Measurements from ENCODE around the gene PLEKHG5.

PLEKHG5 gene

DNA sequence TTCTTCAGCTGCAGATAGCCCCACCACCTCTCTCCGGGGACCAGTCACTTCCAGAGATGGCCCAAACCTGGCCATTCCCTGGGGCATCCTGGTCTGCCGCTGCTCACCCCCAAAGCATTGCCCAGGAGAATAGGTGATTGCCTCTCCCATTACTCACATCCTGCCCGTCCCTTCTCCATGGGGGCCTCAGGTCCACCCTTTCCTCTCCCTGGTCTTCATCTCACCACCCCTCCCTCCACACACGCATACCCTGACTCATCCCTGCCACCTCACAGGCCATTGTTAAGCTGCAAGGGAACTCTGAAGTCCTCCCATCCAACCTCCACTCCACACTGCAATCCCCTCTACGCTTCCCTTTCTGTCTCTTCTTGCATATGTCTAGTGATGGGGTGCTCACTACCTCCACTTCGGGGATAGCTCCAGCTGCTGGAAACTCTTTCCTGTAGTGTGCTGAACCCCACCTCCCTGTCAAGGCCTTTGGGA lies at the start of gene PLEKHG5:
Gene PLEKHG5 (minus strand): TSS at position 188 of the 483 bp plus-strand sequence. CDS start 14,096 bp downstream, outside the sequence.
- DNase-seq: no peak

DNA sequence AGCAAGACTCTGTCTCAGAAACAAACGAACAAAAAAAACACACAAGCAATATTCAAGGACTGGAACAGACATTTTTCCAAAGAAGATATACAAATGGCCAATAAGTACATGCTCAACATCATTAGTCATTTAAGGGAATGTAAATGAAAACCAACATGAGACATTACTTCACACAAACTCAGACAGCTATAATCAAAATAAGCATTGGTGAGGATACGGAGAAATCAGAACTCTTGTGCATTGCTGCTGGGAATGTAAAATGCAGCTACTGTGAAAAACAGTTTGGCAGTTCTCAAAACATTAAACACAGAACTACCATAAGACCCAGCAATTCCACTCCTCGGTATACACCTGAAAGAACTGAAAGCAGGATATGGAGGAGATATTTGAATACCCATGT lies 47.5 kb upstream of the PLEKHG5 start:
- DNase-seq: no peak

GRCh38 chr1:6536291-6536690 lies 44.8 kb upstream of the PLEKHG5 start:
- DNase-seq: peak in 2 of 56 donors; percentile 8 to 13

- no peak for DNase-seq
These were observed 43.7 kb upstream of the PLEKHG5 start for GRCh38 chr1:6535214-6535613.

- no peak for DNase-seq
These were observed 42.9 kb upstream of the PLEKHG5 start for GRCh38 chr1:6534248-6534822.

DNA sequence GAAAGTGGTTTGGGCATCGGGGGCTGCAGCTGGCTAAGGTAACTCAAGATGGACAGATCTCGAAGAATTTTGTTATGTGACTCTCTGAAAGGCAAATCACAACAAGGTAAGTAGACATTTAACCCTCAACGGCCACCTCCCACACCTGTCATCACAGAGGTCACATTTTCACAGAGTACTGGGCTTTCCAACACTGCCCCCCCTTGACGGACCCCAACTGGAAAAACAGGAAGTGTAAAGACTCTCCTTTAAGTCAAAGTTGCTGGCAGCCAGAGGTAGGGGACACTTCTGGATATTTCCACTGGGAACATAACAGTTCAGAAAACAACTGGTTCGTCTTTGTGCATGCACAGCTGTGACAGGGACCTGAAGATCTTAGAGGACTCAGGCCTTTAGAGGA lies 40.5 kb upstream of the PLEKHG5 start:
- no peak for DNase-seq

DNA sequence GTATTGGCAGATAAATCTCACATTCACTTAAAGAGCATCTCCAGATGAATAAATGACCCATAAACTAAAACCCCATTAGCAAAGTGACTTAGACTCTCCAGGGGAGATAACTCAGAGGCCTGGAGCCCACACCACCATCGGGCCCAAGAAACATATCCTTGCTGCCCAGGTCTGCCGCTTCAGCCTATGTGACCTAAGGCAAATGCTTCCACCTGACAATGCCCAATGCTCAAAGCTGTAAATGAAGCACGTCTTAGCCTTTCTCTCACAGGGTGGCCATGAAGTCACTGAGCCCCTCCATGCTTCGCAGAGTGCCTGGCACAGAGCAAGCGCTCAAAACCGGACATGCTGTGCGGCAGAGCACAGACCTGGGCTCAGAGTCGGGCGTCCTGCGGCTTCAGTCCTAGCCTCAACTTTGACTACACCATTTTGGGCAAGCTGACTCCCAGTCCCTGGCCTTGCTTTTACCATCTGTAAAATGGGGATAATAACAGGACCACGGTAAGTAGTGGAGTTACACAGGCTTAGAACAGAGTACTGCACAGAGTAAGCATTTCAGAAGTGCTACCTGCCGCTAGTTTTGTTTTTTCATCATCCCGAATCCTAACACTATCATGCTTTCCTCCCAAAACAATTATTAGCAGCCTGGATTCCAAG lies 39.2 kb upstream of the PLEKHG5 start:
- DNase-seq: no peak

- no peak for DNase-seq
These were observed 37.0 kb upstream of the PLEKHG5 start for GRCh38 chr1:6528492-6528891.

GRCh38 chr1:6526316-6526715 lies 34.8 kb upstream of the PLEKHG5 start:
- DNase-seq: no peak

DNA sequence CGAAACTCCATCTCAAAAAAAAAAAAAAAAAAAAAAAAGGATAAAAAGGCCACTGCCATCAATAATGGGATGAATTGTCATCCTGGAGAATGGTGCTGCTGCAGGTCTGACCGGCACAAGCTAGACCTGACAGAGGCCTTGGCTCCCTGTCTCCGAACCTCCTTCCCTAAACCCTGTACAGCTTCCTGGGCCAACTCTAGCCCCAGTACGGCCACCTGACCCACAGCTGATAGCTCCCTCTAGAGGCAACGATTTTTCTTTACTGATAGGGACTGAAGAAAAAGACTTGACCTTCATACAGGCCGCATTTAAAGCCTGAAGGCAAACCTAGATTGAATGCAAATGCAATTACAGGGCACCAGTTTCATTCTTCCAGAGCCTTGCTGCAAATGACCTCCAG lies 32.1 kb upstream of the PLEKHG5 start:
- no peak for DNase-seq

- DNase-seq: no peak
These were observed 30.1 kb upstream of the PLEKHG5 start for GRCh38 chr1:6521536-6521935.

DNA sequence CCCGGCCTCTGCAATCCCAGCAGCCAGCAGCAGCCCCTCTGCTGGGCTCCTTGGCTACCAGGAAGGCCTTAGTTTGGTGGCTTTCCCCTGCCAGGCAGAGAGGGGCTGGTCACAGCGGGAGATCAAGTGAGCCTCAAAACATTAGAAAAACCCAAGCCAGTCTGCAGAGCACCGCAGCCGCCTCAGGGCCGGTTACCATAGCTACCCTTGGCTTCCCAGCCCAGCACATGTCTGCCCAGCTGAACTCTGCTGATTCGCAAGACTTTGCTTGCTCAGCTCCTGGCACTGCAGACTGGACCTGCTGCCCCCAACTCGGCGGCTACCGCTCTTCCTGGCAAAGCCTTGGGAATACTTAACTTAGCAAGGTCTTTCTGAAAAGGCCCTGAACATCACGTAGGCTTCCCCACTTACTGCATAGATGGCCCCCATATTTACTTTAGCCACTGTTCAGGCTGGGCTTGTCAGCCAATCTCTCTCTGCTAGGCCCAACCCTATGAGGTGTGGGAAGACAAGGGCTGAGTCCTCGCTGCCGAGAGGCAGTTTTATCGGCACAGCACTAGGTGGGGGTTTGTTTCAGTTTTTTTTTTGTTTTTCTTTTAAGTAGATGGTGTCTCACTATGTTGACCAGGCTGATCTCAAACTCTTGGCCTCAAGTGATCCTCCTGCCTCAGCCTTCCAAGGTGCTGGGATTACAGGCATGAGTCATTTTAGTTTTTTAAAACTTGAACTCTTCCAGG lies 28.6 kb upstream of the PLEKHG5 start:
- DNase-seq: peak in 32 of 56 donors; percentile 19 to 76 (median 44)

- no peak for DNase-seq
These were observed 28.0 kb upstream of the PLEKHG5 start for GRCh38 chr1:6519491-6519934.

DNA sequence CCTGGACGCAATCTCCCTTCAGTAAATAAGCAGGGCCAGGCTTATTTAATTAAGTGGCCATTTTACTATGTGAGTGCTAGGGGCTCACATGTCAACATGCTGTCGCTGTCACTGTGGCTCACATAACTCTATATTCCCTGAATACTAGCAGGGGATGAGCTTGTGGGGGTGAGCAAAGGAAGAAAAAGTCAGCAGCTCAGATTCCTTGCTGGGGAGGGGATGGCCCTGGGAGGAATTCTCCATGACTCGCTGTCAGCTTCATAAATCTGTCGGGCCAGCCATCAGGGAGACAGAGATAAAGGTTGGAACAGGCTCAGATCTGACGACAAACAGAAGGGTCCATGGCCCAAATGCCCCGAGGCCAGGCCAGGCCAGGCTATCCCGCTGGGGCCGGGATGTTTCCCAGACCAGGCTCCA lies 26.0 kb upstream of the PLEKHG5 start:
- no peak for DNase-seq

DNA sequence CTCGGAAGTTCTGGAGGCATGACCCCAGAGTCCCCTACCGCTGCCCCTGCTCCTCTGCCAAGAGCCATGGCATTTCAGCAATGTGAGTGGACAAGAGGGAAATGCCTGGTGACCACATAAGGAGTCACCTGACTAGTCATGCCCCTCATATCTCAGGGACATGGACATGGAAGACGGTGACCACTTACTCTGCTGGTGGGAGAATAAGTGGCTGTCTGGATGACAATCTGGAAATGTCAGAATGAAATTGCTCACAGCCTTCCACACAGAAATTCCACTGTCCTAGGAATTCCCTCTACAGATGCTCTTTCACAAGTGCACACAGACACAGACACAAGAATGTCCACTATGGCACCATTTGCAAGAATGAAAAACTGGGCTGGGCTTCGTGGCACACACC lies 24.3 kb upstream of the PLEKHG5 start:
- DNase-seq: no peak

DNA sequence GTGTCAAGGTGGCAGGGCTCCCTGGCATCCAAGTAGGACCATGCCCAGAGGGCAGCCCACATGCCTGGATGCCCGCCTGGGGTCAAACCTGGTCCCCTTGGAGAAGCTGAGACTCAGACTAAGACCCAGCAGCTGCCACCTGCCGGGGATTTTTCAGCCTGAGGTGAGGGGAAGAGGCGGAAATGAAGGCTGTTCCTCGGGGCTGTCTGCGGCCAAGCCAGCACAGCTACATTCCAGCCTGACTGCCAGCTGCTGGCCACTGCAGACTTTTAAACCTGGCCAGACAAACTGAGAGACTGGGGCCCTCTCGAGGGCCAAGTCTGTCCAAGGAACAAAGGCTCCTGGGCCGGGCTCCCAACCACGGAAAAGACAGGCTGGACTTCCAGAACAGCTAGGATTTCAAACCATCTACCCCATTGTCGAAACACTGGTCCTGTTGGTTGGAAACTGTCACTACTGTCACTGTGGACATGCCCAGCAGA lies 21.9 kb upstream of the PLEKHG5 start:
- DNase-seq: peak in 4 of 56 donors; percentile 21 to 31 (median 28)

DNA sequence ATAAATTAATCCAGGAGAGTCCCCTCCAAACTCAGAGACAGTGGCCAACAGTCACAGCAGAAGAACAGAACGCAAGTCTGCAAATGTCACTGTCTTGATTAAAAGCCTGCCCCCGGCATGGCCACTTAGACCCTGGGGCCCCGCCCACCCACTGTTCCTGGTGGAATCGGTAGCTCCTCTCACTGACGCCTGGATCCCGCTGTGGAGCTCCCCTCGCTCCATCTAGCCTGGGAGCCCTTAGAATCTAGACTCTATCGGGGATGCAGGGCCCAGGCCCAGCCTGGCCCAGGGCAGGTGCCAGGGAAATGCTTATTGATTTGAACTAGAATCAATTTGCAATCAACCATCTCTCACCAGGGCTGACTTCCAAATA lies 21.4 kb upstream of the PLEKHG5 start:
- no peak for DNase-seq

- DNase-seq: no peak
These were observed 20.9 kb upstream of the PLEKHG5 start for GRCh38 chr1:6512245-6512907.

GRCh38 chr1:6511561-6512244 lies 20.2 kb upstream of the PLEKHG5 start:
- DNase-seq: no peak

DNA sequence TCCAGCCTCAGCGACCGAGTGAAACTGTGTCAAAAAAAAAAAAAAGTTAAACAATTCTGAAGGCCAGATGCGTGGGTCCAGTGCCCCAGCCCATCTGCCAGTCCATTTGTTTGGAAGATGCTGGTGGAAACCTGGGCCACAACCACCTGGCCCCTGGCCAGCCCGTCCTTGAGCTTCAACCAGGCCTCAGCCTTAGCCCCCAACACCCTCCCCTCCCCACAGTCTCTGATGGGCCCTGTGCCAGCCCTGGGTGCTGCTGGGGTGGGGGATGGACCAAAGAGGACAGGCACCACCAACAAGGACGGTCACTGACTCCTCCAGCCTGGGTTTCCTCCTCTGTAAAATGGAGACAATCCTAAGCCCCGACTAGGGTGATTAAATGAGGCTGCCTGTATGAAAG lies 19.6 kb upstream of the PLEKHG5 start:
- no peak for DNase-seq

- DNase-seq: no peak
These were observed 19.0 kb upstream of the PLEKHG5 start for GRCh38 chr1:6510493-6510892.

All from nucleus accumbens (tissue), 56 donors.